HepG2 (cell line): Measurements from ENCODE around the gene C11orf86. TPM values are rescaled to one million over a fixed set of nuclear protein-coding genes. Genes with fewer than 3 reads are reported as not detected.

Experiments
- BHLHE40 ChIP-seq: IDR thresholded peaks from 2 replicates; pipeline ENCODE4 v1.6.1; 2011; ENCODE audit warnings: low read length, improper control_type of control experiment
- GFI1 ChIP-seq: sonication (generic); formaldehyde crosslinking; IDR thresholded peaks from 2 replicates; pipeline ENCODE4 v1.5.0; 2020; ENCODE audit warnings: missing genetic modification reagents, mild to moderate bottlenecking, borderline replicate concordance
- NFKB2 ChIP-seq: sonication (generic); formaldehyde crosslinking; IDR thresholded peaks from 2 replicates; pipeline ENCODE4 v1.4.0; 2020; ENCODE audit warnings: missing genetic modification reagents, borderline replicate concordance
- NONO ChIP-seq, 2 experiments: fragments of 450-650 bp in 1 of 2; sonication (generic) in 1 of 2; formaldehyde crosslinking in 1 of 2; IDR thresholded peaks in 1 of 2; conservative IDR thresholded peaks in 1 of 2; 2 replicates each; pipeline versions ENCODE4 v1.6.1 to v1.8.0; 2017 to 2022; ENCODE audit warnings: mild to moderate bottlenecking in 1 of 2, missing genetic modification reagents in 1 of 2, moderate library complexity in 1 of 2
- RAD51 ChIP-seq: fragments of 450-650 bp; IDR thresholded peaks from 2 replicates; pipeline ENCODE4 v1.6.1; 2016; ENCODE audit warnings: borderline replicate concordance
- RBM22 ChIP-seq: fragments of 200-400 bp; formaldehyde crosslinking; optimal IDR thresholded peaks from 2 replicates; pipeline ENCODE3; 2017; ENCODE audit warnings: mild to moderate bottlenecking, low read length, moderate library complexity
- SOX13 ChIP-seq, 3 experiments: fragments of 450-650 bp in 1 of 3; sonication (generic) in 1 of 3; formaldehyde crosslinking in 1 of 3; IDR thresholded peaks in 2 of 3; conservative IDR thresholded peaks in 1 of 3; 2 replicates each; pipeline versions ENCODE4 v1.5.0 to v1.6.1; 2016 to 2020; ENCODE audit warnings: antibody characterized with exemption in 1 of 3, mild to moderate bottlenecking in 1 of 3, missing compliant biosample characterization in 1 of 3, missing genetic modification reagents in 1 of 3, moderate library complexity in 1 of 3
- YEATS2 ChIP-seq: sonication (generic); formaldehyde crosslinking; IDR thresholded peaks from 2 replicates; pipeline ENCODE4 v1.4.0; 2020; ENCODE audit warnings: missing genetic modification reagents, borderline replicate concordance
- ZIK1 ChIP-seq: sonication (generic); formaldehyde crosslinking; IDR thresholded peaks from 2 replicates; pipeline ENCODE4 v1.5.0; 2020; ENCODE audit warnings: mild to moderate bottlenecking, low read depth, missing genetic modification reagents, borderline replicate concordance
- ZNF598 ChIP-seq: sonication (generic); formaldehyde crosslinking; IDR thresholded peaks from 2 replicates; pipeline ENCODE4 v1.5.1; 2020; ENCODE audit warnings: mild to moderate bottlenecking, missing genetic modification reagents, borderline replicate concordance
- ZNF670 ChIP-seq: sonication (generic); formaldehyde crosslinking; IDR thresholded peaks from 2 replicates; pipeline ENCODE4 v1.8.0; 2022; ENCODE audit warnings: mild to moderate bottlenecking, missing genetic modification reagents, borderline replicate concordance
- polyA plus RNA-seq, 8 experiments: library from polyadenylated mRNA; depleted of rRNA in 3 of 8; stranded (reverse) in 7 of 8; unstranded in 1 of 8; fragments of >200 nt; fragmentation: Illumina TruSeq in 4 of 8; extraction: Trizol in 4 of 8; gene quantifications; 2 replicates each; pipeline versions ENCODE4 v1.2.1 to v1.2.3, GENCODE V29; 2011 to 2016; ENCODE audit warnings: low read depth in 4 of 8, missing spikeins in 1 of 8, mixed read lengths in 1 of 8; ENCODE audit not compliant: insufficient read depth in 1 of 8
- total RNA-seq, 5 experiments: library from RNA; depleted of rRNA; stranded (reverse); fragments of >200 nt; fragmentation: Illumina TruSeq; extraction: Trizol; gene quantifications; 2 replicates each; pipeline ENCODE4 v1.2.3, GENCODE V29; 2016; ENCODE audit warnings: low read depth in 1 of 5
- TF ChIP-seq, protein P1 (sequence below): sonication (generic); formaldehyde crosslinking; IDR thresholded peaks from 2 replicates; pipeline ENCODE4 v1.4.0; 2020; ENCODE audit warnings: missing genetic modification reagents, mild to moderate bottlenecking, borderline replicate concordance
- TF ChIP-seq, protein P2 (sequence below): IDR thresholded peaks from 2 replicates; pipeline ENCODE4 v1.6.1; 2016; ENCODE audit warnings: low read depth
- TF ChIP-seq, protein P3 (sequence below): sonication (generic); formaldehyde crosslinking; IDR thresholded peaks from 2 replicates; pipeline ENCODE4 v1.4.0; 2020; ENCODE audit warnings: mild to moderate bottlenecking, missing genetic modification reagents
- TF ChIP-seq, protein P4 (sequence below): sonication (generic); formaldehyde crosslinking; IDR thresholded peaks from 2 replicates; pipeline ENCODE4 v1.8.0; 2022; ENCODE audit warnings: mild to moderate bottlenecking, missing genetic modification reagents; ENCODE audit not compliant: insufficient replicate concordance
- TF ChIP-seq, protein P5 (sequence below): sonication (generic); formaldehyde crosslinking; IDR thresholded peaks from 2 replicates; pipeline ENCODE4 v1.4.0; 2020; ENCODE audit warnings: mild to moderate bottlenecking, missing genetic modification reagents

C11orf86 gene
- total and polyA plus RNA-seq, 2 of the 13 experiments (the other 11 are each of a cell fraction or from before 2014, with no cell fraction given), result 0.11 to 0.18 TPM

DNA sequence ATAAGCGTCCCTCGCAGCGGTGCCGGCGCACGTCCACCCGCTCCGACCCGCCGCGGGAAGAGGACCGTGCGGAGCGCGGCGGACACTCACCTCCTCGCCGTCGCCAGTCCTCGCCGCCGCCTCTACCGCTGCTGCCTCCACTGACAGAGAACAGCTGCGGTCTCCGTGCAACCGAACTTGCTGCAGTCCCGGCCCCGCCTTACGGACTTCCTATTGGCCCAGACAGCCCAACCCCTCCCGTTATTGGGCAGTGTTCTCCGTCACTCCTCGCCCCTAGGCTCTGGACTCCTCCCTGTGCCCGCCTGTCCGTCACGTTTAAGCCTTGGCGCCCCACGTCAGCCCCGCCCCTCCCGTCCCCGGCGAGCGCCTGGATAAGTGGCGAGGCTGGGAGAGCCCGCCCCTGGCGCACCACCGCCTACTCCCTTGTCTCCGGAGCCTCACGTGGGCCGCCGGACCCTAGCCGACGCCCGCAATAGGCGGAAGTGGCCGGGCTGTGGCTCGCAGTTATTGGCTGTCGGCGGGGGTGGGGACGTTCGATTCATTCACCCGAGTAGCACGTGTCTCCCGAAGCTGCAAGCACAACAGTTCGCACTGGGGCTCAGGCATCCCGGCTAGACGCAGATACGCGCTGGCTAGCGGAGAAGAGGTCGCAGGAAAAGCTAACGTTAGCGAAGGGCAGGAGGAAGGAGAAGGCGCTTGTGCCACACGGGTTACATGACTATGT lies 16.7 kb upstream of the C11orf86 start, which contains the start of gene PC (continued):
- TF ChIP-seq, protein P1, sequence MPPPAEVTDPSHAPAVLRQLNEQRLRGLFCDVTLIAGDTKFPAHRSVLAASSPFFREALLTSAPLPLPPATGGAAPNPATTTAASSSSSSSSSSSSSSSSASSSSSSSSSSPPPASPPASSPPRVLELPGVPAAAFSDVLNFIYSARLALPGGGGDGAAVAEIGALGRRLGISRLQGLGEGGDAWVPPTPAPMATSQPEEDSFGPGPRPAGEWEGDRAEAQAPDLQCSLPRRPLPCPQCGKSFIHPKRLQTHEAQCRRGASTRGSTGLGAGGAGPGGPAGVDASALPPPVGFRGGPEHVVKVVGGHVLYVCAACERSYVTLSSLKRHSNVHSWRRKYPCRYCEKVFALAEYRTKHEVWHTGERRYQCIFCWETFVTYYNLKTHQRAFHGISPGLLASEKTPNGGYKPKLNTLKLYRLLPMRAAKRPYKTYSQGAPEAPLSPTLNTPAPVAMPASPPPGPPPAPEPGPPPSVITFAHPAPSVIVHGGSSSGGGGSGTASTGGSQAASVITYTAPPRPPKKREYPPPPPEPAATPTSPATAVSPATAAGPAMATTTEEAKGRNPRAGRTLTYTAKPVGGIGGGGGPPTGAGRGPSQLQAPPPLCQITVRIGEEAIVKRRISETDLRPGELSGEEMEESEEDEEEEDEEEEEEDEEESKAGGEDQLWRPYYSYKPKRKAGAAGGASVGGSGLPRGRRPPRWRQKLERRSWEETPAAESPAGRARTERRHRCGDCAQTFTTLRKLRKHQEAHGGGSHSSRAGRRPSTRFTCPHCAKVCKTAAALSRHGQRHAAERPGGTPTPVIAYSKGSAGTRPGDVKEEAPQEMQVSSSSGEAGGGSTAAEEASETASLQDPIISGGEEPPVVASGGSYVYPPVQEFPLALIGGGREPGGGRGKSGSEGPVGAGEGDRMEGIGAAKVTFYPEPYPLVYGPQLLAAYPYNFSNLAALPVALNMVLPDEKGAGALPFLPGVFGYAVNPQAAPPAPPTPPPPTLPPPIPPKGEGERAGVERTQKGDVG, result peak; percentile 87; the same call in 1 of the 2 replicates
- TF ChIP-seq, protein P2, sequence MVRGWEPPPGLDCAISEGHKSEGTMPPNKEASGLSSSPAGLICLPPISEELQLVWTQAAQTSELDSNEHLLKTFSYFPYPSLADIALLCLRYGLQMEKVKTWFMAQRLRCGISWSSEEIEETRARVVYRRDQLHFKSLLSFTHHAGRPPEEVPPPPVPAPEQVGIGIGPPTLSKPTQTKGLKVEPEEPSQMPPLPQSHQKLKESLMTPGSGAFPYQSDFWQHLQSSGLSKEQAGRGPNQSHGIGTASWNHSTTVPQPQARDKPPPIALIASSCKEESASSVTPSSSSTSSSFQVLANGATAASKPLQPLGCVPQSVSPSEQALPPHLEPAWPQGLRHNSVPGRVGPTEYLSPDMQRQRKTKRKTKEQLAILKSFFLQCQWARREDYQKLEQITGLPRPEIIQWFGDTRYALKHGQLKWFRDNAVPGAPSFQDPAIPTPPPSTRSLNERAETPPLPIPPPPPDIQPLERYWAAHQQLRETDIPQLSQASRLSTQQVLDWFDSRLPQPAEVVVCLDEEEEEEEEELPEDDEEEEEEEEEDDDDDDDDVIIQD (CRISPR knock-in tag), result peak; percentile 59; the same call in 1 of the 2 replicates
- TF ChIP-seq NFKB2 (CRISPR knock-in tag), result peak; percentile 50; the same call in 1 of the 2 replicates
- TF ChIP-seq GFI1, result no peak; the same call in 1 of the 2 replicates
- TF ChIP-seq, protein P3, sequence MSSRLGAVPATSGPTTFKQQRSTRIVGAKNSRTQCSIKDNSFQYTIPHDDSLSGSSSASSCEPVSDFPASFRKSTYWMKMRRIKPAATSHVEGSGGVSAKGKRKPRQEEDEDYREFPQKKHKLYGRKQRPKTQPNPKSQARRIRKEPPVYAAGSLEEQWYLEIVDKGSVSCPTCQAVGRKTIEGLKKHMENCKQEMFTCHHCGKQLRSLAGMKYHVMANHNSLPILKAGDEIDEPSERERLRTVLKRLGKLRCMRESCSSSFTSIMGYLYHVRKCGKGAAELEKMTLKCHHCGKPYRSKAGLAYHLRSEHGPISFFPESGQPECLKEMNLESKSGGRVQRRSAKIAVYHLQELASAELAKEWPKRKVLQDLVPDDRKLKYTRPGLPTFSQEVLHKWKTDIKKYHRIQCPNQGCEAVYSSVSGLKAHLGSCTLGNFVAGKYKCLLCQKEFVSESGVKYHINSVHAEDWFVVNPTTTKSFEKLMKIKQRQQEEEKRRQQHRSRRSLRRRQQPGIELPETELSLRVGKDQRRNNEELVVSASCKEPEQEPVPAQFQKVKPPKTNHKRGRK (CRISPR knock-in tag), result no peak
- TF ChIP-seq NONO (IDR thresholded peaks at IDR 0.05), result no peak
- peak; percentile 68 for TF ChIP-seq NONO (CRISPR knock-in tag; conservative IDR thresholded peaks at IDR 0.05)
- TF ChIP-seq RBM22, result no peak
- peak; percentile 76 for TF ChIP-seq YEATS2 (CRISPR knock-in tag)
- TF ChIP-seq, protein P4, sequence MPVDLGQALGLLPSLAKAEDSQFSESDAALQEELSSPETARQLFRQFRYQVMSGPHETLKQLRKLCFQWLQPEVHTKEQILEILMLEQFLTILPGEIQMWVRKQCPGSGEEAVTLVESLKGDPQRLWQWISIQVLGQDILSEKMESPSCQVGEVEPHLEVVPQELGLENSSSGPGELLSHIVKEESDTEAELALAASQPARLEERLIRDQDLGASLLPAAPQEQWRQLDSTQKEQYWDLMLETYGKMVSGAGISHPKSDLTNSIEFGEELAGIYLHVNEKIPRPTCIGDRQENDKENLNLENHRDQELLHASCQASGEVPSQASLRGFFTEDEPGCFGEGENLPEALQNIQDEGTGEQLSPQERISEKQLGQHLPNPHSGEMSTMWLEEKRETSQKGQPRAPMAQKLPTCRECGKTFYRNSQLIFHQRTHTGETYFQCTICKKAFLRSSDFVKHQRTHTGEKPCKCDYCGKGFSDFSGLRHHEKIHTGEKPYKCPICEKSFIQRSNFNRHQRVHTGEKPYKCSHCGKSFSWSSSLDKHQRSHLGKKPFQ (CRISPR knock-in tag), result peak; percentile 88
- TF ChIP-seq, protein P5, sequence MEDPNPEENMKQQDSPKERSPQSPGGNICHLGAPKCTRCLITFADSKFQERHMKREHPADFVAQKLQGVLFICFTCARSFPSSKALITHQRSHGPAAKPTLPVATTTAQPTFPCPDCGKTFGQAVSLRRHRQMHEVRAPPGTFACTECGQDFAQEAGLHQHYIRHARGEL (CRISPR knock-in tag), result 0 out of 2 replicates have a peak, but pooled peaks have one; percentile 81
- 0 out of 2 replicates have a peak, but pooled peaks have one; percentile 37 for TF ChIP-seq ZNF598 (CRISPR knock-in tag)
- peak; percentile 86 for TF ChIP-seq SOX13 (IDR thresholded peaks at IDR 0.05)
- peak in 1 of 2 experiments; percentile 45; a peak in 2 of 4 replicates for TF ChIP-seq SOX13 (CRISPR knock-in tag; conservative IDR thresholded peaks at IDR 0.05 in 1 of 2, IDR thresholded peaks at IDR 0.05 in 1 of 2)
- TF ChIP-seq BHLHE40, result peak; percentile 90
- TF ChIP-seq ZNF670 (CRISPR knock-in tag), result no peak
- peak; percentile 82 for TF ChIP-seq RAD51
- peak; percentile 66 for TF ChIP-seq ZIK1
